ENCODE results near the gene ZNF277. TPM values are rescaled to one million over a fixed set of nuclear protein-coding genes. Genes with fewer than 3 reads are reported as not detected.
"Not testable (repeated sequence)": the region's sequence is repeated elsewhere in the genome, so short reads cannot be mapped to it uniquely, and the experiment has no call there.

ZNF277 gene
- total RNA-seq, 2 experiments from 2014 or later = 11.4 to 12.5 TPM

DNA sequence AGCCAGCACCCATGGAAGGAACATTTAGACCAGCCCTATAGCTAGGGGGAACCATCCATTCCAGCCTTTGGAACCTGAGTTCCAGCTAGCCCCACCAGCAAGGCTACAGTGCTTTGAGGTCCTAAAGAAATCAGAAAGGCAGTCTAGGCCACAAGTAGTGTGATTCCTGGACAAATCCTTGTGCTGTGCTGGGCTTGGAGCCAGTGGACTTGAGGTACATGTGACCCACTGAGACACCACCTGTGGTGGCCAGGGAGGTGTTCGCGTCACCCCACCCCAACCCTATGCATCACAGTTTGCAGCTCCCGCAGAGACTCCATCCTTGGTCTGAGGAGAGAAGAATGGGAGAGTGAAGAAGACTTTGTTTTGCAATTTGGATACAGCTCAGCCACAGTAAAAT lies 31.8 kb downstream of the ZNF277 start:
- POLR2A ChIA-PET = no interaction called here
- CTCF ChIA-PET = no interaction called here

DNA sequence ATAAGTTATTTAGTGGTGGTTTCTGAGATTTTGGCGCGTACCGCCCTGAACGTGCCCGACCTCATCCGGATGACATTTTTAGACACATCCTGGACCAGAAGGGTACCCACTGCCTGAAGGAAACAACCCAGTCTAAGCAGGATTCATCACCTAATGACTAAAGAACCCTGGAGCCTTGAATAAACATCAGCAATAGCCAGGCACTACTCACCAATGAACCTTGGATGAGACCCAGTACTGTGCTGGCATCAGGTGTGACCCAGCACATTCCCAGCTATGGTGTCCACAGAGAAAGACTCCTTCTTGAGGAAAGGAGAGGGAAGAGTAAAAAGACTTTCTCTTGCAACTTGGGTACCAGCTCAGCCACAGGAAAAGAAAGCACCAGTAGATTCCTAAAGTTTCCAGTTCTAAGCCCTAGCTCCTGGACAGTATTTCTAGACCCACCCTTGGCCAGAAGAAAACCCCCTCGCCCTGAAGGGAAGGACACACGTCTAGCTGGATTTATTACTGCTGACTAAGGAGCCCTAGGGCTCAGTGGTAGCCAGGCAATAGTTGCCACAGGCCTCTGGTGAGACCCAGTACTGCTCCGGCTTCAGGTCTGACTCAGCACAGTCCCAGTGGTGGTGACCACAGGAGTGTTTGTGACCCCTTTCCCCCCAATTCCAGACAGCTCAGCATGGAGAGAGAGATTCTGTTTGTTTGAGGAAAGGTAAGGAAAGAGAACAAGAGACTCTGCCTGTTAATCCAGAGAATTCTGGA lies 32.5 kb downstream of the ZNF277 start:
- CTCF ChIA-PET = no interaction called here
- POLR2A ChIA-PET = no interaction called here

- CTCF ChIA-PET = interaction anchor here (0.7 kb wide), 1 partner anchor 63 kb away, joined by 3 read pairs; no protein-coding TSS in a partner anchor
Observed at GRCh38 chr7:112248598-112248997, 42.1 kb downstream of the ZNF277 start.

DNA sequence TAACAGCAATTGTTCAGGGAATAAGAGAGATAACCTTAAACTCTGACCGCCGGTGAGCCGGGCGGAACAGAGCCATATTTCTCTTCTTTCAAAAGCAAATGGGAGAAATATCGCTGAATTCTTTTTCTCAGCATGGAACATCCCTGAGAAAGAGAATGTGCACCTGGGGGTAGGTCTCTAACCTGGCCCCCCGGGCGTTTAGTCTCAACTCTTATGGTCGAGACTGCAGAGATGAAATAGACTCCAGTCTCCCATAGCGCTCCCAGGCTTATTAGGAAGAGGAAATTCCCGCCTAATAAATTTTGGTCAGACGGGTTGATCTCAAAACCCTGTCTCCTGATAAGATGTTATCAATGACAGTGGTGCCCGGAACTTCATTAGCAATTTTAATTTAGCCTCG lies 43.5 kb downstream of the ZNF277 start:
- CTCF ChIA-PET, POLR2A ChIA-PET: not testable (repeated sequence)

More at GRCh38 chr7:112248598-112248997, 42.1 kb downstream of the ZNF277 start:
- POLR2A ChIA-PET = no interaction called here

DNA sequence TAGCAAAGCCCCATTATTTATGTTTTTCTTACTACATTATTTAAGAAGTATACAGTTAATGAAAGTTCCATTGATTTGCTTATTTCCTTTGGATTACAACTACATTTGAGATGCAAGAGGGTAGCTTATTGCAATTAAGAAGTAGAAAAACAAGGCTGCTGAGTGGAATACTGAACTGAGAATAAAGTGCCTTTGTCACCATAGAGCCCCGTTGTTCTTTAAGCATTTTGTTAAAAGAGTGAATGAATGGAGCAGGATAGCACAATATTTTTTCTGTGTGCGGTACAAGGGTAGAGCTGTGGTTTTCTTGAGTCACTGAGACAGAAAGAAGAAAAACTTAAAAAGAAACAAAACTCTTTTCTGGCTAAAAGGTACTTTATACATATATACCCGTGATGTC lies 45.6 kb downstream of the ZNF277 start:
- CTCF ChIA-PET = no interaction called here
- POLR2A ChIA-PET = no interaction called here

- ChIA-PET POLR2A (no interaction called here), CTCF (no interaction called here)
Observed at GRCh38 chr7:112252691-112253090, 46.2 kb downstream of the ZNF277 start.

DNA sequence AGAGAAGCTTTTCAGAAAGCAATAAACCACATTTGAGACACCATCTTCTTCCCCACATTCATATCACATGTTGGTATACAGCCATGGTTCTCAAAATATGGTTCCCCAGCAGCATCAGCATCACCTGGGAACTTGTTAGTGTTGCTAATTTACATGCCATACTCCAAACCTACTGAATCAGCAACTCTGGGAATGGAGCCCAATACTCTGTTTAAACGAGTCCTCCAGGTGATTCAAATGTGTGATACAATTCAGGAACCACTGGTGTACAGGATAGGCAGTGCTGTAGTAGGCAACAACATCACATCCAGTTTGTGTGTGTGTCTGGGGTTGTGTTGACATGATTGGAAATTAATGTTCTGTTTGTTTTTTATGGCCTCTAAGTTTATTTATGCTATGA lies 47.7 kb downstream of the ZNF277 start:
- ChIA-PET CTCF (no interaction called here), POLR2A (no interaction called here)

- ChIA-PET POLR2A (no interaction called here), CTCF (no interaction called here)
Observed at GRCh38 chr7:112254709-112255387, 48.4 kb downstream of the ZNF277 start.

- POLR2A ChIA-PET = no interaction called here
- CTCF ChIA-PET = no interaction called here
Observed at GRCh38 chr7:112255388-112255720, 48.9 kb downstream of the ZNF277 start.

DNA sequence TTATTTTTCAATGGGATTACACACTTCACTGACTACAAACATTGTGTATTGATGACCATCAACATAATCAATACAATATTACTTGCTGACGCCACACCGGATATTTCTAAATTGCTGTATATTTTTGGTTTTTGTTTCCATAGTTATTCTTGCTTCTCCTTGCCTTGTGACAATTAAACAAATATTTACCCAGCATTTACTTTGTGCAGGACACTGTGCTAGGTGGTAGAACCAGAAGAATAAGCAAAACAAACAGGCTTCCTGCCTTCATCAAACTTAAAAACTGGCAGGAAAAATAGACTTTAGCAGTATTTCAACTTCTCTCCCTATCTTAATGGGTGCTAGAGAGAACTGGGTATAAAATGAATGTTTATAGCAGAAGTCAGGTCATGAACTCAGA lies 50.6 kb downstream of the ZNF277 start:
- ChIA-PET CTCF (no interaction called here), POLR2A (no interaction called here)

- POLR2A ChIA-PET = no interaction called here
- CTCF ChIA-PET = no interaction called here
Observed at GRCh38 chr7:112260911-112261310, 54.4 kb downstream of the ZNF277 start.

GRCh38 chr7:112262036-112262435 lies 55.5 kb downstream of the ZNF277 start:
- ChIA-PET POLR2A (interaction anchor here (0.6 kb wide), 1 partner anchor 15 kb away, joined by 10 read pairs; no protein-coding TSS in a partner anchor), CTCF (no interaction called here)

DNA sequence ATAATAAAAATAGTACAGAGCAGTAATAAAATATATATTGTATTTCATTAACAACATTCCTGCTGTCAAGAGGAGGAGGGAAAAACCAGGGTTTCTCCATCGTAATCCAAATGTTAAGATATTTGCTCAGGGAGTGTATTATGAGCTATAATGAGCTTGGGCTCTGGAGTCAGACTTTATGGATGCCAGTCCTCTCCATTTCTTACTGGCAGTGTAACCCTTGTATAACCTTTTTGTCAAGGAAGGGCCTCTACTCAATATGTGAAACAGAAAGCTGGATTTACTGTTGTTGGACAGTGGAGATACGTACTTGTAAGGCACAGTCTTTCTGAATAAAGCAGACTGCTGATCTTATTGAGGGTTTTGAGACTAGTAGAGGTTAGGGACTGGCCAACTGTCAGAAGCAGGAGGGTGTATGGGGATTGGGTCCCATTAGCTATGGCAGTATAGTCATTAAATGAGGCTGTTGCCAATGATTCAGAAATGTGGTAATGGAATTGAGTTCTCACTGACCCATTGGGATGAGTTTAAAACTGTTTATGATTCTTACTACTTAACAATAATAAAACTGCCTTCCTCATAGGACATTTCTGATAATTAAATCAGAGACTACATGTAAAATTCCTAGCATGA lies 56.5 kb downstream of the ZNF277 start:
- POLR2A ChIA-PET = no interaction called here
- CTCF ChIA-PET = no interaction called here

GRCh38 chr7:112263519-112263918 lies 57.0 kb downstream of the ZNF277 start:
- POLR2A ChIA-PET = no interaction called here
- CTCF ChIA-PET = no interaction called here

GRCh38 chr7:112266141-112266540 lies 59.6 kb downstream of the ZNF277 start:
- CTCF ChIA-PET = no interaction called here
- POLR2A ChIA-PET = interaction anchor here (0.9 kb wide), 1 partner anchor 184 kb away, joined by 5 read pairs; the partner anchor contains the start of gene IFRD1

DNA sequence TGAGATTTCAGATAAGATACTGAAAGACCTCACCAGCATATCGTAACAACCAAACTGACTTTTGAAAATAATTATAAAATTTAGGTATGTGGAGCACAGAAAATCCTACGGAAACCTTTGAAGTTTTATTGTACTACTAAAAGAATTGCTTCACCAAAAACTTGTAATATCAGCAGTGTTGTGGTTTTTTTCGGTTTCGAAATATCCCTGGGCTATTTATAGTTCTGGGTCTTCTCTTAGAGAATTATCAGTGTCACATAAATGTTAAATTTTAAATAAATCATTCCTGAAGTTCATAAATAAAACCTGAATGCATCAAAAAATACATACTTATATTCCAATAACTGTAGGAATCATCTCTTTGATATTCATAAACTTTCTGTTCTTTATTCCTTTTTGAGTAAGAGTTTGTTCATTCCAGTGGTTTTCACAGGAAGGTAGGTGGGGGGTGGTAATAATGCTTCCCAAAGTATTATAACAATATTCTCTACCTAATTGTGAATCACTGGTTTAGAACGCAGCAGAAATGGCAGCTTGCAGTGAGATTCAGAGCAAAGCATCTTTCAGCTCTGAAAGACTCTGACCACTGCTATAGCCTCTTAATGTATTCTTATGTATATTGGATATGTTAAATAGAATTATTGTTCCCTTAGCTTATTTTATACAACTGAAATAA lies 60.2 kb downstream of the ZNF277 start:
- CTCF ChIA-PET = no interaction called here
- POLR2A ChIA-PET = no interaction called here

- ChIA-PET POLR2A (no interaction called here), CTCF (no interaction called here)
Observed at GRCh38 chr7:112267944-112268691, 61.6 kb downstream of the ZNF277 start.

DNA sequence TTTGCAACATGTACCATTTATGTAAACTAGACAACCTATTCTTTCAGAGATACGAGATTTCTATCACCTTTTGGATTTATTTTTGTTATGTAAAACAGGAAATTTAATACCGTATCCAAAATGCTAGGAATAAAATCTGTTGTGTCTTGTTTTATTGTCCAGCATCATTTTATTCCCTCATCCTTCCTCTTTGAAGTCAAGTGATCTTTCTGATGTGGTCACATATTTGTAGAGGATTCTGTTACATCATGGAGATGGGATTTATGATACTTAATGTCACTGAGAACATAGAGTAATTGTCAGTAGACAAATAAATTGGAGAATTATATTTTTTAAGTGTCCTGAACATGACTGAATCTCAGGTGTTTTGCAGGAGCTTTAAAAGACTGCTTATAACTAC lies 64.7 kb downstream of the ZNF277 start:
- CTCF ChIA-PET = interaction anchor here (0.6 kb wide), 1 partner anchor 348 kb away, joined by 3 read pairs; no protein-coding TSS in a partner anchor

GRCh38 chr7:112272921-112273561 lies 66.5 kb downstream of the ZNF277 start:
- CTCF ChIA-PET = no interaction called here
- POLR2A ChIA-PET = no interaction called here

More for the DNA sequence above, 64.7 kb downstream of the ZNF277 start:
- POLR2A ChIA-PET = no interaction called here

DNA sequence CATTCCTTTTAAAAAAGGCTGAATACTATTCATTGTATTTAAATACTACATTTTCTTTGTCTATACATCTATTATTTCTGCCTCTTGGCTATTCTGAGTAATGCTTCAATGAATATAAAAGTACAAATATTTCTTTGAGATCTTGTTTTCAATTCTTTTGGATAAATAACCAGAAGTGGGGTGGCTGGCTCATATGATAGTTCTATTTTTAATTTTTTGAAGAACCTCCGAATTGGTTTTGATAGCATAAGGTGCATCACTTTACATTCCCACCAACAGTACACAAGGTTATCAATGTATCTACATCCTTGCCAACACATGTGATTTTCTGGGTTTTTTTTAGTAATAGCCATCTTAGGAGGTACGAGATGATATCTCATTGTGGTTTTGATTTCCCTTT lies 72.5 kb downstream of the ZNF277 start:
- ChIA-PET CTCF (no interaction called here), POLR2A (no interaction called here)

All from activated CD8-positive, alpha-beta memory T cell treated with anti-CD3 and anti-CD28 coated beads for 36 hours (primary cell).